Fibroblast of the aortic adventitia (primary cell): ENCODE data around the gene JPT1. TPM values are rescaled to one million over a fixed set of nuclear protein-coding genes. Genes with fewer than 3 reads are reported as not detected.
A peak's percentile ranks its signal among the peaks of the same experiment; 100 is the strongest.
"Not testable (repeated sequence)": the region's sequence is repeated elsewhere in the genome, so short reads cannot be mapped to it uniquely, and the experiment has no call there.

ENCODE experiments used
- DNase-seq: peaks from one replicate; pipeline ENCODE4 v3.0.0-alpha.2; 2010; ENCODE audit warnings: low read depth
- H3K4me3 ChIP-seq: 2 replicates; pipeline ENCODE4 v1.5.1; 2011; ENCODE audit warnings: low read depth, mild to moderate bottlenecking, control low read depth, low read length, moderate library complexity
- CTCF ChIP-seq: IDR thresholded peaks from 2 replicates; pipeline ENCODE4 v1.5.1; 2011; ENCODE audit warnings: mild to moderate bottlenecking, low read length, control low read depth, inconsistent platforms; ENCODE audit not compliant: insufficient read depth
- total RNA-seq: library from RNA; depleted of rRNA; stranded (reverse); fragments of >200 nt; gene quantifications from 2 replicates; pipeline ENCODE4 v1.2.3, GENCODE V29; 2012; ENCODE audit warnings: low replicate concordance

JPT1 gene
- total RNA-seq, 1 donor = 71.1 TPM

- TF ChIP-seq CTCF = no peak
Measured at GRCh38 chr17:75128694-75129505, 25.4 kb downstream of the JPT1 start.

GRCh38 chr17:75127936-75128335 is 26.4 kb downstream of the JPT1 start:
- DNase-seq, H3K4me3 ChIP-seq: not testable (repeated sequence)

More at GRCh38 chr17:75128694-75129505, 25.4 kb downstream of the JPT1 start:
- no peak overlapping the region for H3K4me3 ChIP-seq
- DNase-seq = no peak

GRCh38 chr17:75126954-75127353 is 27.4 kb downstream of the JPT1 start:
- H3K4me3 ChIP-seq = no peak overlapping the region
- no peak for TF ChIP-seq CTCF
- DNase-seq = no peak

- no peak for DNase-seq
- no peak for TF ChIP-seq CTCF
- H3K4me3 ChIP-seq = no peak overlapping the region
Measured at GRCh38 chr17:75125984-75126383, 28.3 kb downstream of the JPT1 start.

GRCh38 chr17:75124819-75125162 is 29.5 kb downstream of the JPT1 start:
- no peak for TF ChIP-seq CTCF
- DNase-seq = no peak
- H3K4me3 ChIP-seq = no peak overlapping the region

- peak; percentile 43 for DNase-seq
- no peak overlapping the region for H3K4me3 ChIP-seq
- TF ChIP-seq CTCF = no peak
Measured at GRCh38 chr17:75124041-75124818, 30.1 kb downstream of the JPT1 start.

- DNase-seq = no peak
- no peak overlapping the region for H3K4me3 ChIP-seq
- TF ChIP-seq CTCF = no peak
Measured at GRCh38 chr17:75118307-75118706, 36.0 kb downstream of the JPT1 start.
